GM12872 (cell line): ENCODE results near the gene EMILIN2.

Experiments used
- TF ChIP-seq, protein P1 (sequence below): IDR thresholded peaks from 3 replicates; pipeline ENCODE4 v1.5.1; 2011; ENCODE audit warnings: low read depth, mild to moderate bottlenecking, low read length, moderate library complexity; ENCODE audit not compliant: insufficient read depth

Gene EMILIN2

DNA sequence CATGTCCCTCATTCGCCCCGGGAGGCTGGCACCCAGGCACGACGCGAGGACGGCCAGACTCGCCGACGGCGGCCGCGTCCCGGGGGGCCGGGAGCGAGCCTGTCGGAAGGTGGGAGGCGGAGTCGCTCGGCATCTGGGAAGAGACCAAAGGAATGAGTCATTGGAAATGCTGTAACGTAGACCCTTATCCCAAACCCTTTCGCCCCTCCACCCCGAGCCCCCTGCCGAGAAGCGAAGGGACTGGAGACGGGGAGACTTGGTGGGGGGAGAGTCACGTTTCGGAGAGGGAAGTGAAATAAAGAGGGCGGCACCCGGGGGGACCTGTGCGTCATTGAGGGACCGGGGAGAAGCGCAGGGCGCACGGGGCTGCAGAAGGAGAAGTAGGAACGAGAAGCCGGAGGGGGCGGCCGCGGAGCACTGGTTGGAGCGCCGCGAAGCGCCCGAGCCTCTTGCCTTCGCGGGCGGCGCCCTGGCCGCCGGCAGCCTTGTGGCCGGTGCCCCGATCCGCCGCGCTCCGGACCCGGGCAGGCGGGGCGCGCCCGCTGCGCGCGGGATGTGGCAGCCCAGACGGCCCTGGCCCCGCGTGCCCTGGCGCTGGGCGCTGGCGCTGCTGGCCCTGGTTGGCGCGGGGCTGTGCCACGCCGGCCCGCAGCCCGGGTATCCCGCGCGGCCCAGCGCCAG, at the start of gene EMILIN2:
EMILIN2 (plus strand) TSS at position 371 of the 681 bp plus-strand sequence; CDS start at position 554, 183 bp downstream.
- TF ChIP-seq, protein P1, sequence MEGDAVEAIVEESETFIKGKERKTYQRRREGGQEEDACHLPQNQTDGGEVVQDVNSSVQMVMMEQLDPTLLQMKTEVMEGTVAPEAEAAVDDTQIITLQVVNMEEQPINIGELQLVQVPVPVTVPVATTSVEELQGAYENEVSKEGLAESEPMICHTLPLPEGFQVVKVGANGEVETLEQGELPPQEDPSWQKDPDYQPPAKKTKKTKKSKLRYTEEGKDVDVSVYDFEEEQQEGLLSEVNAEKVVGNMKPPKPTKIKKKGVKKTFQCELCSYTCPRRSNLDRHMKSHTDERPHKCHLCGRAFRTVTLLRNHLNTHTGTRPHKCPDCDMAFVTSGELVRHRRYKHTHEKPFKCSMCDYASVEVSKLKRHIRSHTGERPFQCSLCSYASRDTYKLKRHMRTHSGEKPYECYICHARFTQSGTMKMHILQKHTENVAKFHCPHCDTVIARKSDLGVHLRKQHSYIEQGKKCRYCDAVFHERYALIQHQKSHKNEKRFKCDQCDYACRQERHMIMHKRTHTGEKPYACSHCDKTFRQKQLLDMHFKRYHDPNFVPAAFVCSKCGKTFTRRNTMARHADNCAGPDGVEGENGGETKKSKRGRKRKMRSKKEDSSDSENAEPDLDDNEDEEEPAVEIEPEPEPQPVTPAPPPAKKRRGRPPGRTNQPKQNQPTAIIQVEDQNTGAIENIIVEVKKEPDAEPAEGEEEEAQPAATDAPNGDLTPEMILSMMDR = no peak

DNA sequence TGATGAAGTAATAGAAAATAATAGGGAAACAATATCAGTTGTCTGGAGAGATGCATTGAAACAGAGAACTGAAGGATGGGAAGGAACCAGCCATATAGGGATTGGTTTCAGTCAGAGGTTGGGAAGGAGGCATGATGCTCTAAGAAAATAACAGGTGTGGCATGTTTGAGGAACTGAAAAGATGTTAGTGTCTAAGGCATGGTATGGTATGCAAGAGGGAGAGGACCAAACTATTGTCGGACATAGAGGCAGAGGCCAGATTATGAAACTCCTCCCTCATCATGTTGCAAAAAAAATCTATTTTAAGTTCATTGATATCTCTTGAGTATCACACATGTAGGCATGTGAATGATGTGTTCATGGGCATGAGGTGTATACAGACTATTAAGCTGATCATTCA, 48.9 kb upstream of the EMILIN2 start:
- TF ChIP-seq, protein P1 = no peak

DNA sequence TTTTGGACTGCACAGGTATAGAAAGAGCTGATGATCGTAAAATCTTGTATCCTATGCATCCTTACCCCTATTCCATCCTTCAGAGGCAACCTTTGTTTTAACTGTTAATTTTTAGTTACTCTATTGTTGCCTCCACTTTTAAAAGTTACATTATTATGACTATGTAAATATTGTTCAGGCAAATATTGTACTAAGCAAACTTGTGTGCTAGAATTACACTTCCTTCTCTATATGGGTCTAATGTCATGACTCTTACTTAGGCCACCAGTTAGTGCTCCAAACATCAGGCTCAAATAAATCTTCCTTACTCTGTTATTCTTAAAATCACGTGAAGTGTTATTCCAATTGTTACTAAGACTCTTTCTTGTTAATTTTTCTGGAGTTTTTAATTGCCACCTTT, 47.4 kb upstream of the EMILIN2 start:
- TF ChIP-seq, protein P1 = no peak

DNA sequence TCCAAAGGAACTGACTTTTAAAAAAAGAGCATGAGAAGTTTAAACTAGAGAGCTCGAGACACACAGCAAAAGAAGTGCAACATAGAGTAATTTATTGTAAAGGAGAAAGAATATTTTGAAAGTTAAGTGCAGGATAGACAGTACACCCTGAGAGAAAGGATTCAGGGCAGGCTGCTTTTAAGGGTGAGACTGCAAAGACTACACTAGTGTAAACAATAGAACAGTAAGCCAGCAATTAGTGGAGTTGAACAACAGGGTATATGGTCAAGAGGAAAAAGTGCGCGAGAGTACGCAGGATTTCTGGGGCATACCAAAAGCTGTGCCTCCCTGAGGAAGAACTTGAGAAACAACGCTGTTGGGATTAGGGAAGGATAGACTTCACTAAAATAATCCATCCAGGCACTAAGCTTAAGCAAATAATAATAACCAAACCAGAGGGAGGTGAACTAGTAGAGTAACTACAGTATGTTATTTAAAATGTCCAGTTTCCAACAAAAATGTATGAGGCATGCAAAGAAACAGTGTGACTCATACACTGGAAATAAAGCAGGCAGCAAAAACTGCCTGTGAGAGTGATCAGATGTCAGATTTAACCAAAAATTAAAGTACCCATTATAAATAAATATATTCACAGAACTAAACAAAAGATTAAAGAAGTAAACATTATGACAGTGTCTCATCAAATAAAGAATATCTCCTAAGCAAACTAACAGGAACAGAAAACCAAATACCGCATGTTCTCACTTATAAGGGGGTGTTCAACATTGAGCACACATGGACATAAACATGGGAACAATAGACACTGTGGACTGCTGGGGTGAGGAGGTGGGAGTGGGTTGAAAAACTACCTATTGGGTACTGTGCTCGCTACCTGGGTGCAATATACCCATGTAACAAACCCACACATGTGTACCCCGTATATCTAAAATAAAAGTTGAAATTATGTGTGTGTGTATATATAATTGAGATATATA, 40.5 kb upstream of the EMILIN2 start:
- TF ChIP-seq, protein P1 = no peak

DNA sequence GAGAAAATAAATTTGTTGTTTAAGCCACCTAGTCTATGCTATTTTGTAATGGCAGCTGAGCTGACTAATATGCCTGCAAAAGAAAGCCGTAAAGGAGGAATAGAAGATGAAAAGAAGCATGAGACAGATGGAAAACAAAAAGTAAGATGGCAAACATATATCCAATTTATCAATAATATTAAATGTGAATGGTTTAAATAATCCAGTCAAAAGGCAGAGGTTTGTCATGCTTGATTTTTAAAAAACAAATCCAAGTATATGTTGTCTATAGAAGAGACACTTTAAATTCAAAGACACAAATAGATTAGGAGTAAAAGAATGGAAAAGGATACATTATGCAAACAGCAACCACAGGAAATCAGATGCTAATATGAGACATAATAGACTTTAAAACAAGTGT, 35.4 kb upstream of the EMILIN2 start:
- TF ChIP-seq, protein P1 = no peak

DNA sequence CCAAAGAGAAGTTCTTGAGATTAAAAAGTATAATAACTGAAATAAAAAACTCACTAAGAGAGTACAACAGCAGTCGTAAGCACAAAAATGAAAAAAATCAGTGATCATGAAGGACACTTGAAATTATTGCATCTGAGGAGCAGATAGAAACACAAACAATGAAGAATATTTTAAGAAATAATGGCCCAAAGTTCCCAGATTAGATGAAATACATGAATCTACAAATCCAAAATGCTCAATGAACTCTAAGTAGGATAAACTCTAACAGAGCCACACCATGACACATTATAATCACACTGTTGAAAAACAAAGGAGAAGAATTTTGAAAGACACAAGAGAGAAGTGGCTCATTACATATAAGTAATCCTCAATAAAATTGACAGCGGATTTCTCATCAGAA, 31.9 kb upstream of the EMILIN2 start:
- TF ChIP-seq, protein P1 = no peak

DNA sequence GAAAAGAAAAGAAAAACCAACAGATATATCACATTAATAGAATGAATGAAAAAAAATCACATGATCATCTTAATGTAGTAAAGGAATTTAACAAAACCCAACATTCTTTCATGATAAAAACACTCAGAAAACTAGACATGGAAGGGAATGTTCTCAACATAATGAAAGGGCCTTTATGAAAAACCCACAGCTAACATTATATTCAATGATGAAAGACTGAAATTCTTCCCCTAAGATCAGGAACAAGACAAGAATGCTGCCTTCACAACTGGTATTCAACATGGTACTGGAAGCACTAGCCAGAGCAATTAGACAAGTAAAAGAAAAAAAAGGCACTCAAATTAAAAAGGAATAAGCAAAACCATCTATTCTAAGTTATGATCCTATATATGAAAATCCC, 28.5 kb upstream of the EMILIN2 start:
- TF ChIP-seq, protein P1 = no peak
